ENCODE data around the gene CLEC2A. TPM values are rescaled to one million over a fixed set of nuclear protein-coding genes. Genes with fewer than 3 reads are reported as not detected.
A peak's percentile ranks its signal among the peaks of the same experiment; 100 is the strongest.

CLEC2A gene
- polyA plus RNA-seq, 2 of the 4 experiments (the other 2 are of a cell fraction): not detected

- H3K27ac ChIP-seq: no peak overlapping the region
- CTCF ChIA-PET: interaction anchor here (1.9 kb wide), 1 partner anchor 181 kb away, joined by 8 read pairs; no protein-coding TSS in a partner anchor
- WGBS (ENCODE audit: missing lambda C conversion rate): 30% methylated on average over 3 of the region's 3 CpGs
- ATAC-seq (no peak), FAIRE-seq (no peak), DNase-seq (ENCODE audit: low read depth in 1 of 2, low spot score in 1 of 2) (no peak)
- TF ChIP-seq MAFK (IDR thresholded peaks at IDR 0.05; ENCODE audit: partially characterized antibody) (no peak), EHMT2 (IDR thresholded peaks at IDR 0.05; ENCODE audit: low read depth) (no peak), CEBPB (IDR thresholded peaks at IDR 0.05) (no peak), HES2 (IDR thresholded peaks at IDR 0.05) (no peak), JUN (IDR thresholded peaks at IDR 0.05) (no peak), CBX8 (IDR thresholded peaks at IDR 0.05) (0 out of 2 replicates have a peak, but pooled peaks have one; percentile 70), POLR2A (IDR thresholded peaks at IDR 0.05; ENCODE audit: low read length) (no peak), ZNF302 (CRISPR knock-in tag; IDR thresholded peaks at IDR 0.05) (no peak), RNF2 (IDR thresholded peaks at IDR 0.05; ENCODE audit: borderline replicate concordance, low read depth) (peak; percentile 82; the same call in 1 of the 2 replicates), SREBF2 (IDR thresholded peaks at IDR 0.05) (no peak), PHF8 (IDR thresholded peaks at IDR 0.05; ENCODE audit: borderline replicate concordance, low read depth) (no peak)
- no peak overlapping the region for H3K4me3 ChIP-seq
- H3K9me3 ChIP-seq: no peaks in the 10 kb centered on the region
- H3K4me1 ChIP-seq: no peaks in the 10 kb centered on the region
- POLR2A ChIA-PET: no interaction called here
- H3K4me2 ChIP-seq: no peak overlapping the region
Measured at GRCh38 chr12:9931245-9931644, 925 bp downstream of the CLEC2A start.

GRCh38 chr12:9928607-9929006 lies 3.6 kb downstream of the CLEC2A start:
- ChIA-PET POLR2A (no interaction called here), CTCF (interaction anchor here (2.7 kb wide), 1 partner anchor 115 kb away, joined by 10 read pairs; no protein-coding TSS in a partner anchor)
- ATAC-seq: no peak
- 41% methylated on average over 3 of the region's 3 CpGs for WGBS (ENCODE audit: missing lambda C conversion rate)
- no peaks in the 10 kb centered on the region for H3K4me1 ChIP-seq
- H3K9me3 ChIP-seq: no peaks in the 10 kb centered on the region
- no peak for DNase-seq (ENCODE audit: low read depth in 1 of 2, low spot score in 1 of 2)
- no peak for TF ChIP-seq HES2 (IDR thresholded peaks at IDR 0.05)
- no peak for TF ChIP-seq RAD21 (conservative IDR thresholded peaks at IDR 0.05 in 1 of 2, IDR thresholded peaks at IDR 0.05 in 1 of 2)
- TF ChIP-seq MAZ (IDR thresholded peaks at IDR 0.05; ENCODE audit: borderline replicate concordance, low read depth, low read length): no peak
- TF ChIP-seq NFE2L2 (conservative IDR thresholded peaks at IDR 0.05; ENCODE audit: low read length): no peak
- TF ChIP-seq RFX5 (IDR thresholded peaks at IDR 0.05): no peak
- TF ChIP-seq PHF8 (IDR thresholded peaks at IDR 0.05; ENCODE audit: borderline replicate concordance, low read depth): no peak
- no peak for TF ChIP-seq FOSB (CRISPR knock-in tag; IDR thresholded peaks at IDR 0.05)
- no peak for TF ChIP-seq CHD4 (IDR thresholded peaks at IDR 0.05; ENCODE audit: borderline replicate concordance)
- no peak for TF ChIP-seq CEBPB (IDR thresholded peaks at IDR 0.05)
- TF ChIP-seq EP300 (IDR thresholded peaks at IDR 0.05): no peak
- no peak for TF ChIP-seq RCOR1 (IDR thresholded peaks at IDR 0.05; ENCODE audit: low read depth, low read length)
- H3K4me3 ChIP-seq: no peak overlapping the region
- H3K4me2 ChIP-seq: no peak overlapping the region
- no peak overlapping the region for H3K27ac ChIP-seq
- FAIRE-seq: no peak

GRCh38 chr12:9926876-9927275 lies 5.3 kb downstream of the CLEC2A start:
- WGBS (ENCODE audit: missing lambda C conversion rate): 15% methylated on average over 3 of the region's 3 CpGs
- no peak for DNase-seq (ENCODE audit: low read depth in 1 of 2, low spot score in 1 of 2)

More at GRCh38 chr12:9926876-9927275, 5.3 kb downstream of the CLEC2A start:
- ATAC-seq (no peak), FAIRE-seq (no peak)
- Histone ChIP-seq H3K4me3 (no peak overlapping the region), H3K4me2 (no peak overlapping the region), H3K27ac (no peak overlapping the region), H3K9me3 (no peaks in the 10 kb centered on the region), H3K4me1 (no peaks in the 10 kb centered on the region)
- ChIA-PET CTCF (interaction anchor here (0.9 to 2.7 kb wide), 5 partner anchors 22 to 184 kb away, joined by 4 to 10 read pairs (median 4); no protein-coding TSS in a partner anchor), POLR2A (no interaction called here)
- no peak for TF ChIP-seq E2F6 (IDR thresholded peaks at IDR 0.05; ENCODE audit: borderline replicate concordance, low read depth)
- no peak for TF ChIP-seq FOSB (CRISPR knock-in tag; IDR thresholded peaks at IDR 0.05)
- no peak for TF ChIP-seq HEYL (CRISPR knock-in tag; IDR thresholded peaks at IDR 0.05)
- no peak for TF ChIP-seq FOXS1 (CRISPR knock-in tag; IDR thresholded peaks at IDR 0.05)
- TF ChIP-seq POLR2A (IDR thresholded peaks at IDR 0.05; ENCODE audit: low read length): no peak
- no peak for TF ChIP-seq HMGXB4 (CRISPR knock-in tag; IDR thresholded peaks at IDR 0.05; ENCODE audit: borderline replicate concordance)
- no peak for TF ChIP-seq RAD21 (conservative IDR thresholded peaks at IDR 0.05 in 1 of 2, IDR thresholded peaks at IDR 0.05 in 1 of 2)
